Right lobe of liver (tissue), 4 donors: ENCODE data around the gene CHRD.

Experiments
- POLR2A ChIP-seq: fragments of 450-650 bp; IDR thresholded peaks from one replicate; pipeline ENCODE4 v1.6.1; 2017; ENCODE audit warnings: antibody characterized with exemption, mild to moderate bottlenecking
- TF ChIP-seq, protein P1 (sequence below), 4 donors: fragments of 200-600 bp in 3 of 4; fragments of 450-650 bp in 1 of 4; IDR thresholded peaks; one replicate each; pipeline versions ENCODE4 v1.5.1 to v1.8.0; 2016 to 2022; ENCODE audit warnings: antibody characterized with exemption in 4 of 4, mild to moderate bottlenecking in 2 of 4
- donor health status: DM: no; HTN: no; CAD: no.
- donor health status: DM: no; HTN: no; CAD: no.
- donor health status: DM: no; HTN: yes; CAD: no.

DNA sequence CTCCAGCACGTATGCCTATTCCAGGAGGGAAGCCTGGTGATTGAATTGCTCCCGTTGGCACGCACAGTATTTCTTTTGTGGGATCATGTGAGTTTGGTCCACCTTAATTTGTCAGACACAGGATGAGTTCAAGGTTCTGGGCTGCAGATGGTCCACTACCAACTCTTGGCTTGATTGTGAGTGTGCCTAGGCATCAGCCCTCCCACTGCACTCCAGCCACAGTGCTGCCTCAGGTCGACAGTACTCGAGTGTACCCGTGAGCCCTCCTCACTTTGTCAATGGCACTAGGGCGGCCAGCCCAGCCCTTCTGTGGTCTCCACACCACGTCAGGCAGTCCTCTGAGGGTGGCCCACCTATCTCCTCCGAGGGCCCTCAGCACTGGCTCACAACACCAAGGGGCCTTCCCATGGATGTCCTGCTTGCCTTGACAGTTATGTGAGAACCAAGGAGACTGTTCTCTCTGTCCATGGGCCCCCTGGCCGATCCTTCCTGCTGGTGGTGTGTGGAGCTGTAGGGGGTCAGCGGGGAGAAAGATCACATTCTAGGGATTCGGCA, 30.2 kb downstream of the CHRD start:
- TF ChIP-seq, protein P1, sequence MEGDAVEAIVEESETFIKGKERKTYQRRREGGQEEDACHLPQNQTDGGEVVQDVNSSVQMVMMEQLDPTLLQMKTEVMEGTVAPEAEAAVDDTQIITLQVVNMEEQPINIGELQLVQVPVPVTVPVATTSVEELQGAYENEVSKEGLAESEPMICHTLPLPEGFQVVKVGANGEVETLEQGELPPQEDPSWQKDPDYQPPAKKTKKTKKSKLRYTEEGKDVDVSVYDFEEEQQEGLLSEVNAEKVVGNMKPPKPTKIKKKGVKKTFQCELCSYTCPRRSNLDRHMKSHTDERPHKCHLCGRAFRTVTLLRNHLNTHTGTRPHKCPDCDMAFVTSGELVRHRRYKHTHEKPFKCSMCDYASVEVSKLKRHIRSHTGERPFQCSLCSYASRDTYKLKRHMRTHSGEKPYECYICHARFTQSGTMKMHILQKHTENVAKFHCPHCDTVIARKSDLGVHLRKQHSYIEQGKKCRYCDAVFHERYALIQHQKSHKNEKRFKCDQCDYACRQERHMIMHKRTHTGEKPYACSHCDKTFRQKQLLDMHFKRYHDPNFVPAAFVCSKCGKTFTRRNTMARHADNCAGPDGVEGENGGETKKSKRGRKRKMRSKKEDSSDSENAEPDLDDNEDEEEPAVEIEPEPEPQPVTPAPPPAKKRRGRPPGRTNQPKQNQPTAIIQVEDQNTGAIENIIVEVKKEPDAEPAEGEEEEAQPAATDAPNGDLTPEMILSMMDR (IDR thresholded peaks at IDR 0.05) = no peak
- no peak for TF ChIP-seq POLR2A
